Measurements from ENCODE around the gene NPTN. TPM values are rescaled to one million over a fixed set of nuclear protein-coding genes. Genes with fewer than 3 reads are reported as not detected.

Gene NPTN
- polyA plus RNA-seq, 3 donors = 34.3 to 62.4 (median 43.5) TPM

DNA sequence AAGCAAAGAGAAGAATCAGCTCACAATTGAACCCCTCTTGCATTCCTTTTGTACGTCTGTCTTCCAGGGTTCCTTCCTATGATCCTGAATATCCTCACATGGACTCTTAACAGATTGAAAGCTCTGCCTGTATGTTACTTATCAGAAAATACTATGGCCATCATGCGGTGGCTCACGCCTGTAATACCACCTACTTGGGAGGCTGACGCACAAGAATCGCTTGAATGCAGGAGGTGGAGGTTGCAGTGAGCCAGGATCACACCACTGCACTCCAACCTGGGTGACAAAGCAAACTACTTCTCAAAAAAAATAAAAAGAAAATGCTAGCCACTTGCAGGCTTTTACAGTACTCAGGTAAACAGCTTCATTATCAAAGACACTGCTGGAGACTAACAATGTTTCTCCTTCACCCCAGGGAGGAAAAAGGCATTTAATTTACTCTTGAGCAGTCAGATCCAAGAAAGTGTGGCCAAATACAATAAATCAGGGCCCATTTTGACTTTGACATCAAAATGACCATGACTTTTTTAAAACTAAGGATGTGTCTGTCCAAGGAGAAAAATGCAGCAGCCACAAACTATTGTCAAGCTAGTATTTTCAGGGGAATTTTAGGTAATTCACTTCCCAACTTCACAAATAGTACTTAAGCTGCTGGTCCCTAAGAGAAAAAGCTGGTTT, 27.3 kb downstream of the NPTN start:
- no peak overlapping the region for H3K27ac ChIP-seq (ENCODE audit: low read depth, low read length)
- WGBS, 3 donors = 94 to 96% (median 94%) methylated on average over 5 of the region's 5 CpGs

- H3K27ac ChIP-seq (ENCODE audit: low read depth, low read length) = no peak overlapping the region
- WGBS, 3 donors = 95 to 100% (median 100%) methylated on average over 1 of the region's 1 CpG
Measured at GRCh38 chr15:73604477-73604876, 28.7 kb downstream of the NPTN start.

DNA sequence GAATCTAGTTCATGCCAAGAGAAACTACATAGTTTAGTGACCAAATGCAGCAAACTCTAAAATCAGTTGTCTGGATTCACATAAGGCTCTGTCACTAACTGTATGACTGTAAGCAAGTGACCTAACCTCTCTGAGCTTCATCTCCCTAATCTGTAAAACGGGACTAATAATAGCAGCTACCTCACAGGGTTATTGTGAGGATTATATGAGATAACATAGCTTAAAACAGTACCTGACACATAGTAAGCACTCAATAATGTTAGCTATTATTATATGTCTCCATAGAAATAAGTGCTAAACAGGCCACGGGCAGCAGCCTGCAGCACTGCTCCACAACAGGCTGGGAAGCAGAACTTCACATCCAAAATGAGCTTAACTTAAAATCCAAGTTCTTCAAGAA, 30.2 kb downstream of the NPTN start:
- no peak overlapping the region for H3K27ac ChIP-seq (ENCODE audit: low read depth, low read length)

GRCh38 chr15:73602446-73602843, 30.7 kb downstream of the NPTN start:
- H3K27ac ChIP-seq (ENCODE audit: low read depth, low read length) = no peak overlapping the region
- 7 to 12% (median 10%) methylated on average over 1 of the region's 1 CpG for WGBS, 3 donors

More for the DNA sequence above, 30.2 kb downstream of the NPTN start:
- WGBS, 3 donors = 66 to 90% (median 80%) methylated on average over 2 of the region's 2 CpGs

GRCh38 chr15:73601451-73602445, 31.4 kb downstream of the NPTN start:
- WGBS, 3 donors = 34 to 41% (median 38%) methylated on average over 7 of the region's 7 CpGs

GRCh38 chr15:73600413-73601335, 32.5 kb downstream of the NPTN start:
- WGBS, 3 donors = 82 to 90% (median 90%) methylated on average over 5 of the region's 5 CpGs
- no peak overlapping the region for H3K27ac ChIP-seq (ENCODE audit: low read depth, low read length)

More at GRCh38 chr15:73601451-73602445, 31.4 kb downstream of the NPTN start:
- peak overlapping the region; percentile 17 for H3K27ac ChIP-seq (ENCODE audit: low read depth, low read length)

DNA sequence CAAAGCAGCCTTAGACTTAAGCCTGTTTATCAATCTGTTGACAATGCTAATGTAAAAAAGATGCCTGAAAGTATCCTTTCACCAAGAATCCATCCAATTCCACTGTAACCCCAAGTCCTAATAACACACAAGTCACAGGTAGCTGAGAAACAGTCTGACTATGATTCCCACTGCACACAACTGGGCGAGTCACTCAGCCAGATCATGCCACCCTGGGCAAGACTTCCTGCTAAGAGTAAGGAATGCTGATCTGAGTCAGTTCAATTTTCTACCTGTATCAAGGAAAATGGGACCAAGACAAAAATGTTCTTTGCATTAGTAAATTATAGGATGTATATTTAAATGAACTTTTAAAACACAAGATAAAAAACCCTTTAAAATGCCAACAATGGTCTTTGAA, 33.3 kb downstream of the NPTN start:
- WGBS, 3 donors = 91 to 96% (median 93%) methylated on average over 1 of the region's 1 CpG
- H3K27ac ChIP-seq (ENCODE audit: low read depth, low read length) = no peak overlapping the region

DNA sequence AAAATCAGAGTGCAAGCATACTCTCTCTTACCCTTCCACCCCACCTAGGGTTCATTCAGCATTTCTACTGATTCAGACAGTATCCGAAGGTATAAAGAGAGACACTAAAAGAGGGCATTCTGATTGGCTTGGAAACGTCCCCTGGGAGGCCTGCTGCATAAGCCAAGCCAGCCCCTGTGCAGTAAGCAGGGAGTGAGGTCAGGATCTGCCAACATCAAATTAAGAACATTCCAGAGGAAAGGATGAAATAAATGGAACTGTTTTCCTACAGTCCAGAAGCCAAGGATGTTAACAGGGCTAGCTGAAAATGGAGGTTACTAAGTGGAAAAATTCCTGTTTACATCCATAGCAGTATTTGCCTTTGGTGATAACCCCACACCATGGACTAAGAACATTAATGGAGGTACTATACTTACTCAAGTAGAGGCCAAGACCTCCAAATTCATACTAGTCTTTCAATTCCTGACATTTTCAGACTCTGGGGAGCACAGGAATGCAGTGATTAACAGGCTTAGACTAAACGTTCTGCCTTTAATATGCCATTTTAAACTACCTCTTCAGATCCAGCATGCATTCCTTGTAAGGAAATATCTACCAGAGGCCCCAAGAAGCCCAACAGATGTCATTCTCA, 34.5 kb downstream of the NPTN start:
- WGBS, 3 donors = 37 to 49% (median 49%) methylated on average over 3 of the region's 3 CpGs
- H3K27ac ChIP-seq (ENCODE audit: low read depth, low read length) = no peak overlapping the region

DNA sequence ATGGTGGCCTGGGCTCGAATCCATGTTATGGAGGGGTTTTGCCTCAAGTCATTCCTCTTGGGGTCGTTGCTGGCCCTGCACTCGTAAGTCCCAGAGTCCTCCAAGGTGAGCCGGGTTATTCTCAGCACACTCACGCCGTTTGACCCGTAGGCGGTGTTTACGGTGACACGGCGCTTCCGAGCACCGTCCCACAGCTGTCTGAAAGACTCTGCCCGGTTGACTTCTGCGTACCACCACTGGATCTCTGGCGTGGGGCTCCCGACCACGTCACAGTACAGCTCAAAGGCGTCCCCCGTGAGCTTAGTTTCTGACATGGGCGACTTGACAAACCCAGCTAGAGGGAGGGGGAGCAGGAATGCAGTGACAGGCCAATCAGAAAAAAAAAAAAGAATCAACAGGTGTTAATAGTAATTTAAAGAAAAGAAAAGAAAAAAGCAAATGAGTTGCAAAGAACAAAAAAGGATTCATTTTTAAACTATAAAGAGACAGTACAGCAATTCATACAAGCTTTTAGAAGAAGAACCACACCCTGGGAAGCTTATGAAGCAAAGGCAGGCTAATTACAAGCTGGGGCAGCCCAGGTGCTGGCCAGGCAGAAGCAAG, 36.1 kb downstream of the NPTN start:
- 92 to 97% (median 95%) methylated on average over 21 of the region's 21 CpGs for WGBS, 3 donors
- no peak overlapping the region for H3K27ac ChIP-seq (ENCODE audit: low read depth, low read length)

DNA sequence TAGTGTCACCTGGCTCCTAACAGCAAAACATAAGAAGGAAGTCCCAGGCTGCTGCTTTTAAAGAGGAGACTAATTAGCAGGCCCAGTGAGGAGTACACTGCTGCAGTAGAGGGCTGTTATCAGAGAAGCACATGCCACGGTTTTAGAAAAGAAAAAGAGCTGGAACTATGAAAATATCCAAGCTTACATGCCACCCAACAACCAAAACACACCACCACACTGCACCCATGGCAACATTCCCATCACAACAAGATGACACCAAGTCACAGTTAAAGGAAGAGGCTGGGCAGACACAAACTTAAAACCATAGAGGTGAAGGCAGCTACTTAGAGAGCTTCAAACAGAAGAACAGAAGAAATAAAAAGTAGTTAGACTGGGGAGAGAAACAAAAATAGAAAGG, 37.0 kb downstream of the NPTN start:
- 22 to 52% (median 40%) methylated on average over 1 of the region's 1 CpG for WGBS, 3 donors

GRCh38 chr15:73594109-73594508, 39.1 kb downstream of the NPTN start:
- H3K27ac ChIP-seq (ENCODE audit: low read depth, low read length) = no peak overlapping the region
- WGBS, 3 donors = 30 to 85% (median 74%) methylated on average over 2 of the region's 2 CpGs

More for the DNA sequence above, 37.0 kb downstream of the NPTN start:
- no peak overlapping the region for H3K27ac ChIP-seq (ENCODE audit: low read depth, low read length)

GRCh38 chr15:73593304-73594074, 39.7 kb downstream of the NPTN start:
- 45 to 54% (median 53%) methylated on average over 9 of the region's 9 CpGs for WGBS, 3 donors
- H3K27ac ChIP-seq (ENCODE audit: low read depth, low read length) = no peak overlapping the region

- H3K27ac ChIP-seq (ENCODE audit: low read depth, low read length) = no peak overlapping the region
- WGBS, 3 donors = 92 to 96% (median 95%) methylated on average over 5 of the region's 5 CpGs
Measured at GRCh38 chr15:73590263-73590662, 42.9 kb downstream of the NPTN start.

DNA sequence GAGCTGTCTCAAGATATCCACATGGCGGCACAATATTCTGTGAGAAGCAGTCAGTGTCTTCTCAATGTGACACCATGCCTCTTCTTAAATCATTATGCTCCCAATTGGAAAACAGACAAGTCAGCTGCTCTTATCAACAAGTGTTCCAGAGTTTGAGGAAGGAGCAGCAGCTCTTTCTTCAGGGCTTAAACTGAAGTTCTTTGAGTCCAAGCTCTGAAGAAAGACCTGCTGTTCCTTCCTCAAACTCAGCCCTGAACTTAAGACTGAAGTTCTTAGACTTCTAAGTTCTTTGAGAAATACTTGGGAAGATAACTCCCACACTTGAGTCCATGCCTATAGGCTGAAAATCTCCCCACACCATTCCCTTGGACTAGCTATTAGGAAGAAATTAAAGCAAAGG, 43.4 kb downstream of the NPTN start:
- H3K27ac ChIP-seq (ENCODE audit: low read depth, low read length) = no peak overlapping the region
- WGBS, 3 donors = 97 to 100% (median 100%) methylated on average over 1 of the region's 1 CpG

GRCh38 chr15:73585871-73586654, 47.1 kb downstream of the NPTN start:
- 71 to 93% (median 90%) methylated on average over 5 of the region's 5 CpGs for WGBS, 3 donors

More at GRCh38 chr15:73585871-73586654, 47.1 kb downstream of the NPTN start:
- no peak overlapping the region for H3K27ac ChIP-seq (ENCODE audit: low read depth, low read length)
